Measurements from ENCODE around the gene USP51.

DNA sequence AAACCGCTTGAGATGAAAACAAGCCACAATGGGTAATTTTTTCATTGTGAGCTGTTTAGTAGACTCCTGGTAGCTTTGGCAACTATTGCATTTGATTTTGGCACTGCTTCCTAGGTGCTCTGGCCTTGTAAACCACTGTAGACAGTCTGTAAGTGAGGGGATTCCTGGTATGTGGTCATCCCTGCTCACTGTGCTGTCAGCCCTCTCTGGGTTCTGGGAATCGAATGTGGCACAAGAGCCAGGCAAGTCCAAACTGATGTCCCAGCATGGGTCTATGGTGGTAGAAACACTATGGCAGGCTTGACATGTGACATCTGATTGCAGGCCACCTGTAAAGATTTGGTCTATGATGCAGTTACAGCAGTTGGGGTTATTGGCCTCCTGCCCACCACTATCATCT lies 2.5 kb downstream of the USP51 start:
- TF ChIP-seq CTCF (IDR thresholded peaks at IDR 0.05): no peak
- TF ChIP-seq POLR2A (IDR thresholded peaks at IDR 0.05): no peak
